Suppressor macrophage treated with lipopolysaccharide for 1 hour (primary cell): ENCODE data around the gene VRK1.

Experiments used
- DNase-seq, 3 donors: peaks; one replicate each; pipeline ENCODE4 v3.0.0-alpha.2; 2020 to 2022

Gene VRK1

GRCh38 chr14:96928779-96929380, 131.7 kb downstream of the VRK1 start:
- no peak for DNase-seq

GRCh38 chr14:96929950-96930349, 132.8 kb downstream of the VRK1 start:
- no peak for DNase-seq

- DNase-seq = no peak
Measured at GRCh38 chr14:96930526-96930925, 133.3 kb downstream of the VRK1 start.
